ENCODE measurements around the gene HOXC9. TPM values are rescaled to one million over a fixed set of nuclear protein-coding genes. Genes with fewer than 3 reads are reported as not detected.

The HOXC9 gene
- total RNA-seq, 1 donor from 2014 or later: not detected

GRCh38 chr12:54001283-54002187, 1.6 kb downstream of the HOXC9 start:
- intact Hi-C loops (cut with DNase I): no loop called here
- no peaks in the 10 kb centered on the region for H3K9me3 ChIP-seq
- H3K27me3 ChIP-seq: peaks cover 32% of the 10 kb centered on the region
- TF ChIP-seq CTCF (IDR thresholded peaks at IDR 0.05): no peak
- no peak for TF ChIP-seq POLR2A (IDR thresholded peaks at IDR 0.05)
- TF ChIP-seq POLR2AphosphoS5 (IDR thresholded peaks at IDR 0.05; ENCODE audit: insufficient read depth in 1 of 2, low read depth in 1 of 2): no peak
- DNase-seq (ENCODE audit: extremely low spot score in 2 of 2): no peak
- H3K27ac ChIP-seq: no peak overlapping the region
- H3K4me3 ChIP-seq: no peak overlapping the region
- H3K4me1 ChIP-seq: peaks cover 20% of the 10 kb centered on the region
- H3K36me3 ChIP-seq: no peaks in the 10 kb centered on the region

- Histone ChIP-seq H3K9me3 (no peaks in the 10 kb centered on the region), H3K36me3 (no peaks in the 10 kb centered on the region), H3K27me3 (peaks cover 25% of the 10 kb centered on the region), H3K4me3 (no peak overlapping the region), H3K4me1 (peaks cover 22% of the 10 kb centered on the region), H3K27ac (no peak overlapping the region)
- TF ChIP-seq CTCF (IDR thresholded peaks at IDR 0.05): no peak
- TF ChIP-seq POLR2AphosphoS5 (IDR thresholded peaks at IDR 0.05; ENCODE audit: insufficient read depth in 1 of 2, low read depth in 1 of 2): no peak
- TF ChIP-seq POLR2A (IDR thresholded peaks at IDR 0.05): no peak
- intact Hi-C loops (cut with DNase I): no loop called here
- DNase-seq (ENCODE audit: extremely low spot score in 2 of 2): no peak
Observed at GRCh38 chr12:54002278-54002914, 2.4 kb downstream of the HOXC9 start.

GRCh38 chr12:54002915-54003389, 3.0 kb downstream of the HOXC9 start:
- TF ChIP-seq POLR2A (IDR thresholded peaks at IDR 0.05) (no peak), POLR2AphosphoS5 (IDR thresholded peaks at IDR 0.05; ENCODE audit: insufficient read depth in 1 of 2, low read depth in 1 of 2) (no peak)
- no peak overlapping the region for H3K27ac ChIP-seq
- no peak overlapping the region for H3K4me3 ChIP-seq
- no peaks in the 10 kb centered on the region for H3K36me3 ChIP-seq
- H3K4me1 ChIP-seq: peaks cover 22% of the 10 kb centered on the region
- H3K27me3 ChIP-seq: peaks cover 21% of the 10 kb centered on the region
- intact Hi-C loops (cut with DNase I): no loop called here
- no peak for DNase-seq (ENCODE audit: extremely low spot score in 2 of 2)
- H3K9me3 ChIP-seq: no peaks in the 10 kb centered on the region

- intact Hi-C loops (cut with DNase I): no loop called here
- H3K27ac ChIP-seq: no peak overlapping the region
- TF ChIP-seq POLR2A (IDR thresholded peaks at IDR 0.05) (no peak), POLR2AphosphoS5 (IDR thresholded peaks at IDR 0.05; ENCODE audit: insufficient read depth in 1 of 2, low read depth in 1 of 2) (no peak), CTCF (IDR thresholded peaks at IDR 0.05) (no peak)
- H3K4me1 ChIP-seq: peaks cover 22% of the 10 kb centered on the region
- no peak overlapping the region for H3K4me3 ChIP-seq
- H3K36me3 ChIP-seq: no peaks in the 10 kb centered on the region
- no peak for DNase-seq (ENCODE audit: extremely low spot score in 2 of 2)
- no peaks in the 10 kb centered on the region for H3K9me3 ChIP-seq
- peaks cover 21% of the 10 kb centered on the region for H3K27me3 ChIP-seq
Observed at GRCh38 chr12:54003625-54004024, 3.7 kb downstream of the HOXC9 start.

GRCh38 chr12:54004063-54004840, 4.3 kb downstream of the HOXC9 start:
- Histone ChIP-seq H3K36me3 (no peaks in the 10 kb centered on the region), H3K4me3 (no peak overlapping the region), H3K4me1 (peaks cover 25% of the 10 kb centered on the region), H3K27me3 (peaks cover 20% of the 10 kb centered on the region), H3K27ac (no peak overlapping the region), H3K9me3 (no peaks in the 10 kb centered on the region)
- TF ChIP-seq CTCF (IDR thresholded peaks at IDR 0.05) (no peak), POLR2AphosphoS5 (IDR thresholded peaks at IDR 0.05; ENCODE audit: insufficient read depth in 1 of 2, low read depth in 1 of 2) (no peak)
- no peak for DNase-seq (ENCODE audit: extremely low spot score in 2 of 2)
- intact Hi-C loops (cut with DNase I): no loop called here
